GM19023 (cell line): Measurements from ENCODE around the gene CALD1.

ENCODE experiments used
- ATAC-seq: cut with Tn5 transposase; IDR thresholded peaks from one replicate; pipeline ENCODE4 v1.9.1; 2021; ENCODE audit warnings: mild to moderate bottlenecking, moderate library complexity; ENCODE audit not compliant: unreplicated experiment

CALD1 gene

GRCh38 chr7:134826105-134826504 is 46.7 kb downstream of the CALD1 start:
- no peak for ATAC-seq

DNA sequence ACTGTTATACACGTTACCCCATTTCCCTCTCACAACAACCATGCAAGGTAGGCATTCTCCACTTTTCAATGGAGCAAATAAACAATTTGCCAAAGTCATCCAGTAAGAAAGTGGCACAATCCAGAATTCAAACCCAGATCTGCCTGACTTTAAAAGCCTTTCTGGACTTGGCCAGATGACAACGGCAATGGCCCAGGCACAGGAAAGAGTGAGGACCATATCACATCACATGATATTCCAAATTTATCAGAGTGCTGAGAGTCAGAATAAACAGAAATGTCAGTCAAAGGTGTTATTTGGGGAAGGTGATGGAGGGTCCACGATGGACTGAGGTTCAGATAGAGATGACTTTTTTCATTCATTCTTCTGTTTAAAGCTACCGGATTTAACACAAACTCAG is 48.0 kb downstream of the CALD1 start:
- no peak for ATAC-seq

DNA sequence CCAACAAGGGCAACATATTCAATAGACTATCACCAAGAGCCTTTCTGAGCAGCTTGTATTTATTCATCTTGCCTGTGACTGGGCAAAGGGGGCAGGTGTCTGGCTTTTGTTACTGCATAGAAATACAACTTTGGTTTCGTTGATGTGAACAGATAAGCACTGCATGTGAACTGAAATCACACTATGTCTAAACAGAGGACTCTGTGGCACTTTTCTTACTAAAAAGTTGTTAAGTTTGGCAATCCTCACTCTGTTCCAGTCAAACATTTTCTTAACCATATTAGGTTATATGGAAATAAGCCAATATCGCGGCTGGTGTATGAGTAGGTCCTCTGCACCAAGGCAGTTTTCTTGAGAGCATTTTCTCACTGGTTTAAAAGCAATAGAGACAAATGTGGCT is 48.5 kb downstream of the CALD1 start:
- no peak for ATAC-seq

GRCh38 chr7:134828361-134828760 is 48.9 kb downstream of the CALD1 start:
- ATAC-seq, result no peak

DNA sequence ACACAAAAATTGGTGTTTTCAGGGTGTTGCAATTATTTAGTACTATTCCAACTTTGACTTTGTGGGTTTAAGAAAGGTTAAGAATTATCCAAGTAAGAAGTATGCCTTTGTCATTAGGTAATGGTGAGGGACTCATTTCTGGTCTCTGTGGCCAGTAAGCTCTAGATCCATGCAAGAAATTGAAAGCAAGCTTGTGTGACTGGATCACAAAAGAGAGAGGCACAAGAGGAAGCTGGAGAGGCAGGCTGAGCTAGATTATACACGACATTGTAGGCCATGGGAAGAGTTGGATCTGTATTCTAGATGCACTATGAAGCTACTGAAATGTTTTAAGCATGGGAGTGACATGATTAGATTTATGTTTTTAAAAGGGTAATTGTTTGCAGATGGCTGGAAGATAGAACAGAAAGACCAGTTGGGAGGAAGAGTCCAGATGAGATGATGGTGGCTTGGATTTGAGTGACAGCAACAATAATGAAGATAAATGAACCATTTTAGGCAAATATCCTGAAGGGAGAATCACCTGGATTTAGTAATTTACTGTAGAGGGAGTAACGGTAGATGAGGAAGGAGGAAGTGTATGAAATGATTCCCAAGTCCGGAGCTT is 50.0 kb downstream of the CALD1 start:
- ATAC-seq, result no peak

- no peak for ATAC-seq
Measured at GRCh38 chr7:134831862-134832261, 52.4 kb downstream of the CALD1 start.

- ATAC-seq, result no peak
Measured at GRCh38 chr7:134832367-134832766, 52.9 kb downstream of the CALD1 start.

DNA sequence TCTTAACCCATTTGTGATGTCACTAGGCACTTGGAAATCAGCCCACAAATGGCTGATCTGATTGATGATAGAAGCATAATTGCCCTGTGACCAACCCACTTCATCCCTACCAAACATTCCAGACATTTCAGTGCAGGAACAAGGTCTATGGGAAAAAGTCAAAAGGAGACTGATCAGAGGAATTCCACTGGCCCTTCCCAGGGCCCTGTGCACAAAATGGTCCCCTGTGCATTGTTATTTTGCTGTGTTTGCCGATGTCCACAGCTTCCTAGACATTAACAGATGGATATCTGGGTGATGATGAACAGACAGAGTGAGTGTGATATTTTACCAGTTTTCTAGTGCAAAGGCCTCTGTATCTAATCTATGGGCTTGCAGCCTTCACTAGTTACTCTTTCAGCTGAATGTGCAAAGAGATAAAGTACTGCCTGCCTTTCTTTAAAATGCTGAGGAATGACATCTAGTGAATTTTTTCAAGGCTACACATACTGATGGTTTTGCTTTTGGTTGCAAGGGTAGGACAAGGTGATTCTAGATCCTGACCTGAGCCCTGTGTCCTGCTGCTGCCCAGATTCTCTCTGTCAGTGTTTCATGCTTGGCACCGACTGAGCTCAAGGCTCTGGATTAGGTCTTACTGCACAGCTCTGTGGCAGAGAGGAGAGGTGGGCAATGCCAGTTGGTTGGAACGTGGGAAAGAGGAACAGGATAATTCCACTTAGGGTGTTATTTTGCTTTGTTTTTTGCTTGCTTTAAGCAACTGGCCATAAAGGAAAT is 55.4 kb downstream of the CALD1 start:
- ATAC-seq, result no peak

DNA sequence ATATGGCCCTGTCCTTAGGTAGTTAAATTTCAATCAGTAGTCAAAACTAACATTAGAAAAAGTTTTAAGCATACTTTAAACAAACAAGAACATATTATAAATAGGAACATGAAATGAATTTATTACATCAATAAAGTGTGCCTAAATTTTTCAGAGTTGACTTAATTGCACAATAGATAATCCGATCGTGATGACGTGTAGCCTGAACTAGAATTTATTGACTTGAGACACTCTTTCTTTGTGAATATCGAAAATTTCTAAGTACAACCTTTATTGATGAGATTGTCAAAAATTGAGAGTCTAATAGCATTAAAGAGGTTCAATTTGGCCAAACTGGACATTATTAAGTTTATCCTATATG is 56.0 kb downstream of the CALD1 start:
- ATAC-seq, result no peak

DNA sequence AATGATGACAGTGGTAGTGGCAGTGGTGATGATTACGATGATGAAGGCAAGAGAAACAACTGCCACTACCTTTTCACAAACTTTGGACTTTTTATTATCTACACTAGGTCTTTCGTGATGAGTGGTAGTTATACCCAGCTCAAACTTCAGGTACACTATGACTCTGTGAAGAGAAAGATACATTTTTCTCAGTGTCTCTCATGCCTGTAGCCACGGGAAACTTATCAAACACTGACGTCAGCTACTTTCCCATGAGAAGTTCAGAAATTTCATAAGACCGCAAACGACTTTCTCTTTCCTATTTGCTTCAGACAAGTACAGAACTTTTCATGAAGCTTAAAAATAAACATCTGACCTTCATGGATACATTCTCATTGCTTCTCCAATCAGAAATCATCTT is 57.0 kb downstream of the CALD1 start:
- ATAC-seq, result no peak

DNA sequence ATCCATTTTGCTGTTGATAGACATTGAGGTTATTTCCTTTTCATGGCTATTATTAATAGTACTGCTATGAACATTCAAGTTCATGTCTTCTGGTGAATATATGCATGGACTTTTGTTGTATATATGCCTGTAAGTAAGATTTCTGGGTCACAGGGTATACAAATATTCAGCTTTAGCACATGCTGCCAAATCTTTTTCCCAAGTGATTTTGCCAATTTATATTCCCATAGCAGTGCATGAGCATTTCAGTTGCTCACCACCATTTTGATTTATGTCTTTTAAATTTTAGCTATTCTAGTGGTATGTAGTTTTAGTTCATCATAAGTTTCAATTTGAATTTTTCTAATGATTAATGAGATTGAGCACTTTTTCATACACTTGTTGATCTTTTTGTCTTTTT is 59.9 kb downstream of the CALD1 start:
- ATAC-seq, result no peak

DNA sequence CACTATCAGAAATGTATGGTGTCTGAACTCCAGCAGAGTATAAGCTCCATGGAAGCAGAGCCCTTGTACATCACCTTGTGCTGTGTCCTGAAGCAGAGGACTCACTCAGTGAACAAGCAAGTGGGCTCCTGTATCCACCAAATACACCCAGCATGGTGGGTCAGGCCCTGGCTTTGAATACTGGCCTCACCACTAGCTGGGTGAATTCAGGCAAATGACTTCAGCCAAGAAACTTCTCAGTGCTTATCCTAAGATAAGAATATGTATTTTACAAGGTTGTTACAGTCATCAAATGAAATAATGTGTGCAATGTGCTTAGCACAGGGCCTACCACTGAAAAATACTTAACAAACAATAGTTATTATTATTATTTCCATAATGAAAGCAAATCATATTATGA is 62.6 kb downstream of the CALD1 start:
- ATAC-seq, result no peak

GRCh38 chr7:134842886-134843430 is 63.5 kb downstream of the CALD1 start:
- ATAC-seq, result no peak

- no peak for ATAC-seq
Measured at GRCh38 chr7:134844200-134844599, 64.8 kb downstream of the CALD1 start.

DNA sequence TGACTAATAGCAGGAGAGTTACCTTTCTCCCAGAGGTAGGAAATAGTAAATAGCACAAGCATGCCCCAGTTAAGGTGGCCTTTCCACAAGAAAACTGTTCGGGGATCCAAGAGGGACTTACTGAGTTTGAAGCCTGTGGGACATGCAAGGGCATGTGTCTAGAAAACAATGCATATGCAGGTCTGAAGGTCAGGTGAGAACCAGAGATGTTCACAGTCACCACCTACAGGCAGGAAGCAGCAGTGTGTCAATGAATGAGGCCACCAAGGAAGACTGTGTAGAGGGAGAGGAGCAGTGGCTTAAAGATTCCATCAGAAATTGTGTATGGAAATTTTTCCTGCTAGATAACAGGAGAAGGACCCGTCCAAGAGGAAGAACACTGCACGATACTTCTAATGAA is 66.0 kb downstream of the CALD1 start:
- no peak for ATAC-seq

DNA sequence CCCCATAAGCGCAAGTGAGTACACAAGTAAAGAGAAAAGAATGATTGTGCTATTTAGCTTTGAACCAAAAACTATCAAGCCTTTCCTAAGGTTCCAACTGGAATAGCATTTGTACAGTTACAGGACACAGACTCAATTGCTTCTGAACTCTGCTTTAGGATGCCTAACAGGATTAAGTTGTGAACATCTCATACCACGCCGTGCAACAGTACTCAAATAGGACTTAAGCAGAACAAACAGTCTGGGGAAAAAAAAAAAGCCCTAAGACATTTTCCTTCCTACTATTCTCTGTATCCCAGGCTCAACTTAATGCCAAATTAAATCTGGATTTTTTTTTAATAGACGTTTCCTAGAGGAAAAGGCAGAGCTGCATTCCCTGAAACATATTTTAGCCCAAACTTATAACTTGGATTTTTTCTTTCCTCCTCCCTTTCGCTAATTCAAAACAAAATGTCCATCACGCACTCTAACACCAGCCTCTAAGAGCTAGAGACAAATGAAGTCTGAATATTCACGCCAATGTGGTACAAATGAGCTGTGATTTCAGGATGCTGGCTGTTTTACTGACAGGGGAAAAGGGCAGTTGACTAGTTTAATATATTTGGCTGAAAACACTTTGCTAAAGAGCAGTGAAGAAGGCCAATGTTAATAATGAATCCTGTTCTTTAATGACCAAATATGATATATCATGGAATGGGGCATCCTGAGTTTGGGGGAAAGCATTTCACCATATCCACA is 68.6 kb downstream of the CALD1 start:
- no peak for ATAC-seq

DNA sequence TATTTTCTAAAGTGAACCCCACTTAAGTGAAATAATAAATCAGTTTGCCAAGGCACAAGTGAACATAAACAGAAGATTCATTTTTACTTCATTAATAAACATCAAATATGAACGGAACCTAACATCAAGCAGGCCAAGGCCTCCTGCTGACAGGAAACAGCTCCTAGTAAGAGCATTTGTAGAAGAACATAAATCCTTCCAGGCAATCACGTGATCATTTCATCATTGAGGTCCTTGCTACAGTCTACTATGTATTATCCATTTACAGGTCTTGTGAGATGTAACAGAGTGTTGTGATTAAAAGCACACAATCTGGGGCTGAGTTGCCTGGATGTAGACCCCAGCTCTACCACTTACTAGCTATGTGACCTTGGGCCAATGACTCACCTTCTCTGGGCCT is 70.6 kb downstream of the CALD1 start:
- no peak for ATAC-seq

DNA sequence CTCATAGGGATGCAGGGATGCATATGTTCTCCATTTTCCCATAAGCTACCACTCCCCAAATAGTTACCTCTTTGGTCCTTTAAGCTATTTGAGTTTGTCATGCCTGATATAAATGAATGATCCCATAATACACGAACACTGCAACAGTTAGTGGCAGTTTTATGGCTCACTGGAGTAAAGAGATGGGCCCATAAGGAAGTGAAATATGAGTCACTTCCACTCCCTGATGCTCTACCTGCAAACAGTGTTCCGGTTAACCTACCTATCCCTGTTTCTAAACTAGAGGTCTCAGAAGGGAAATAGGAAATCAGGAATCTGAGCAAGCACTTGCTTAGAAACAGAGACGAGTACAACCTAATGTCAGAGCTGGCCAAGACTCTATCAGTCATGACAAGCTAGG is 71.7 kb downstream of the CALD1 start:
- no peak for ATAC-seq

DNA sequence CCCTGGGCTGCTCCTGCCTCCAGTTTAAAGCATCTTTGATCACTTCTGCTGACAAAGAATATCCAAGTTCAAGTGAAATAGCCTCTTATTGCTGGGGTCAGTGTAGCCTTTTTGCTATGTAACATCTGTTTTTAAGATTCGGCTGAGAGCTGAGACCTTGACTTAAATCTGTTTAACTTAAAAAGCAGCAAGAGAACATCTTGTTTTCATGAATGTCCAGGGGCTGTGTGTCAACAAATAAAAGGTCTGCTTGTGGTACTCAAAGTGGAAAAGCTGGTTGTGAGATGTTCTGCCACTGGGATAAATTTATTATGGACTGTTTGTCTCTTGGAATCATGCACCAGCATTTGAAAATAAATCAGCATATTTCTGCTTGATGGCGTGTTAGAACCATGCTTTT is 73.2 kb downstream of the CALD1 start:
- ATAC-seq, result no peak

- no peak for ATAC-seq
Measured at GRCh38 chr7:134854816-134855215, 75.4 kb downstream of the CALD1 start.

GRCh38 chr7:134855442-134855841 is 76.0 kb downstream of the CALD1 start:
- no peak for ATAC-seq

DNA sequence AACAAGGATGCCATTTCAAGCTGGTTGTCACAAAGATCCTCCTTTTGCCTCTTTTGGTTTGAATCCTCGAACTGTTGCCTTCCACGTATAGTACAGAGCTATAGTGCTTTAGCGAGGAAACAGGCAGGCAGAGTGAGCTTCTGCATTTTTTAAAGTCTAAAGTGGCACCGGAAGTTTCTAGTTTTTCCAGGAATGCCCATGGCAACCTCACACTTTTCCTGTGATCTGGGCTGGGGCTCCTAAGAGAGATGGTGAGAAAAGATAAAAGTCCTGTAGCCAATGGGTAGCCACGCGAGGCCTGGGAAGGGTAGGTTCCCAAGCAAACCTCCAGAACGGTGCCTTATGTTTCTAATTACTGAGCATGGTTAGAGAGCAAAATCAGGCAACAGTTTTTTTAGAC is 76.7 kb downstream of the CALD1 start:
- no peak for ATAC-seq
